Measurements from ENCODE around the gene C14orf93.

DNA sequence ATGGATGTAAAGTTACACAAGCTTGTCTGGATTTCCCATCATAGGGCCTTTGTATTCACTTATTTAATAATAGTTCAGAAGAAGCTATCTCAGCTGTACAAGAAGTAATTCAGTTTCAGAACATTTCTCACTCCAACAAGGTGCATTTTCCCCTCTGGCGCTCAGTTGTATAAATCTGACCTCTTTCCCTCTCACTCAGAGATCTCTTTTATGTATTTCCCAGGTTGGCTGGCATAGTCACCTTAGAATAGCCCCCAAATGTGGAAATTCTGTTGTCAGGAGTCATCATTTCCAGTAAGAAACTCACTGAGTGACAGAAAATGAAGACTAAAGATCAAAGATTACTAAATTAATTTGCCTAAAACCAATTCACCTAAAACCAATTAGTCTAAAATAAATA lies 38.8 kb downstream of the C14orf93 start:
- TF ChIP-seq POLR2A (IDR thresholded peaks at IDR 0.05): no peak
- TF ChIP-seq, protein P1, sequence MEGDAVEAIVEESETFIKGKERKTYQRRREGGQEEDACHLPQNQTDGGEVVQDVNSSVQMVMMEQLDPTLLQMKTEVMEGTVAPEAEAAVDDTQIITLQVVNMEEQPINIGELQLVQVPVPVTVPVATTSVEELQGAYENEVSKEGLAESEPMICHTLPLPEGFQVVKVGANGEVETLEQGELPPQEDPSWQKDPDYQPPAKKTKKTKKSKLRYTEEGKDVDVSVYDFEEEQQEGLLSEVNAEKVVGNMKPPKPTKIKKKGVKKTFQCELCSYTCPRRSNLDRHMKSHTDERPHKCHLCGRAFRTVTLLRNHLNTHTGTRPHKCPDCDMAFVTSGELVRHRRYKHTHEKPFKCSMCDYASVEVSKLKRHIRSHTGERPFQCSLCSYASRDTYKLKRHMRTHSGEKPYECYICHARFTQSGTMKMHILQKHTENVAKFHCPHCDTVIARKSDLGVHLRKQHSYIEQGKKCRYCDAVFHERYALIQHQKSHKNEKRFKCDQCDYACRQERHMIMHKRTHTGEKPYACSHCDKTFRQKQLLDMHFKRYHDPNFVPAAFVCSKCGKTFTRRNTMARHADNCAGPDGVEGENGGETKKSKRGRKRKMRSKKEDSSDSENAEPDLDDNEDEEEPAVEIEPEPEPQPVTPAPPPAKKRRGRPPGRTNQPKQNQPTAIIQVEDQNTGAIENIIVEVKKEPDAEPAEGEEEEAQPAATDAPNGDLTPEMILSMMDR (IDR thresholded peaks at IDR 0.05): no peak

All from uterus (tissue), 2 donors.